ENCODE data around the gene ULK2.

The ULK2 gene

GRCh38 chr17:19766016-19766415, 101.7 kb downstream of the ULK2 start:
- DNase-seq, result no peak

- DNase-seq, result peak in 1 of 2 experiments; percentile 54
Observed at GRCh38 chr17:19763991-19764390, 103.7 kb downstream of the ULK2 start.

GRCh38 chr17:19763416-19763815, 104.3 kb downstream of the ULK2 start:
- DNase-seq, result no peak

- peak; percentile 18 to 63 for DNase-seq
Observed at GRCh38 chr17:19762515-19762961, 105.2 kb downstream of the ULK2 start.

- DNase-seq, result peak in 1 of 2 experiments; percentile 24
Observed at GRCh38 chr17:19760746-19761145, 107.0 kb downstream of the ULK2 start.

GRCh38 chr17:19759568-19760549, 107.9 kb downstream of the ULK2 start:
- peak; percentile 38 to 83 for DNase-seq

GRCh38 chr17:19757536-19758180, 110.1 kb downstream of the ULK2 start:
- DNase-seq, result no peak

- DNase-seq, result no peak
Observed at GRCh38 chr17:19756546-19756945, 111.2 kb downstream of the ULK2 start.

GRCh38 chr17:19755821-19756510, 111.8 kb downstream of the ULK2 start:
- no peak for DNase-seq

GRCh38 chr17:19755392-19755791, 112.3 kb downstream of the ULK2 start:
- DNase-seq, result no peak

- DNase-seq, result peak; percentile 25 to 73
Observed at GRCh38 chr17:19753661-19754463, 113.9 kb downstream of the ULK2 start.

GRCh38 chr17:19753051-19753509, 114.7 kb downstream of the ULK2 start:
- DNase-seq, result no peak

GRCh38 chr17:19752216-19753050, 115.3 kb downstream of the ULK2 start:
- DNase-seq, result no peak

- no peak for DNase-seq
Observed at GRCh38 chr17:19750835-19751234, 116.9 kb downstream of the ULK2 start.

- no peak for DNase-seq
Observed at GRCh38 chr17:19750020-19750572, 117.6 kb downstream of the ULK2 start.

- DNase-seq, result peak in 1 of 2 experiments; percentile 14
Observed at GRCh38 chr17:19748807-19749193, 118.9 kb downstream of the ULK2 start.

- no peak for DNase-seq
Observed at GRCh38 chr17:19747829-19748806, 119.6 kb downstream of the ULK2 start, which contains the start of gene ALDH3A1. ALDH3A1 (minus strand) TSS chr17:19748298; CDS start chr17:19745129, 3,169 bp downstream.

GRCh38 chr17:19747159-19747719, 120.5 kb downstream of the ULK2 start:
- no peak for DNase-seq

GRCh38 chr17:19746517-19746916, 121.2 kb downstream of the ULK2 start:
- DNase-seq, result no peak

Data from NCI-H524 (cell line).